Measurements from ENCODE around the gene VOPP1.

VOPP1 gene

DNA sequence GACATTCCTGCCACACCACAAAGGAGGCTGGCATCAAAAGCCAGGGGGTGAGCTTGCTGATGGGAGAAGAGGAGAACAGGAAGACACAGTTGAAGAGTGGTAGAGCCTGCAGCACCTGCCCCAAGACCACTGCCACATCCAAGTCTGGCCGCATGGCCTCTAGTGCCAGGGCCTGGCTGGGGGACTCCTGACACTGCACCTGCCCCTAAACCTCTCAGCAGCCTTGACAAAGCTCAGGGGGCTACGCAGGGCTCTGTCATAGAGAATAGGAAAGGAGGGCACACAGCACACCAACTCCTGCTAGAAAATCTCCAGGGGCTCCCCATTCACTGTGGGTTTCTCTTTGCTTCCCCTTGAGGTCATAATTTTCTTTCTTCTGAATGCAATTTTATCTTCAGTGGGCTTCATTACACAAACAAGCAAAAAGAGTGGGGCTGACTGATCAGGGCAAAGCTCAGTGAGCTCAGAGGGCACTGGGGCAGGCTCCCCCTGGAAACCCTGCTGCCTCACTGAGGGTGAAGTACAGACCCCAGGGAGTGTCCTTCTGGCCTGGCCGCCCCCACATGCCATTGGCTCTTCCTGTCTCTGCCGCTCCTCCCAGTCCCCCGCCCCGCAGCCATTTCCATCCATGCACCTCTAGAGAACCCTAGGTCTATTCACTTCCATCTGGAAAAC is 37.2 kb downstream of the VOPP1 start:
- Histone ChIP-seq H3K9me3 (ENCODE audit: control extremely low read depth in 1 of 5, control insufficient read depth in 4 of 5, insufficient read depth in 2 of 5, low read depth in 1 of 5, low read length in 4 of 5) (no peaks in the 10 kb centered on the region), H3K27me3 (replicated peaks in 2 of 5; ENCODE audit: control insufficient read depth in 4 of 5, insufficient read depth in 5 of 5, low read length in 4 of 5) (no peaks in the 10 kb centered on the region), H3K36me3 (ENCODE audit: control insufficient read depth in 4 of 4, insufficient read depth in 4 of 4, low read length in 3 of 4) (no peaks in the 10 kb centered on the region), H3K4me3 (ENCODE audit: control insufficient read depth in 1 of 7, extremely low read depth in 1 of 7, insufficient read depth in 4 of 7, low read depth in 2 of 7, low read length in 6 of 7) (no peak overlapping the region), H3K4me1 (ENCODE audit: control extremely low read depth in 1 of 4, control insufficient read depth in 4 of 4, insufficient read depth in 4 of 4, low read length in 3 of 4) (peaks cover 10 to 65% (median 53%) of the 10 kb centered on the region in 4 experiments), H3K27ac (ENCODE audit: insufficient read depth in 1 of 2, low read depth in 1 of 2, low read length in 2 of 2, poor library complexity in 1 of 2, severe bottlenecking in 2 of 2) (no peak overlapping the region)
- POLR2A ChIA-PET: interaction anchor here (0.6 to 1.5 kb wide), 3 partner anchors 9 to 237 kb away, joined by 3 to 4 read pairs (median 4); no protein-coding TSS in a partner anchor
- CTCF ChIA-PET: interaction anchor here (0.8 to 3.7 kb wide), 12 partner anchors 11 to 122 kb away, joined by 3 to 28 read pairs (median 4); partner anchors contain the start of gene VOPP1
- WGBS (ENCODE audit: insufficient coverage): 83% methylated on average over 1 of the region's 6 CpGs
- peak in 2 of 3 donors; percentile 55 to 59 for DNase-seq

DNA sequence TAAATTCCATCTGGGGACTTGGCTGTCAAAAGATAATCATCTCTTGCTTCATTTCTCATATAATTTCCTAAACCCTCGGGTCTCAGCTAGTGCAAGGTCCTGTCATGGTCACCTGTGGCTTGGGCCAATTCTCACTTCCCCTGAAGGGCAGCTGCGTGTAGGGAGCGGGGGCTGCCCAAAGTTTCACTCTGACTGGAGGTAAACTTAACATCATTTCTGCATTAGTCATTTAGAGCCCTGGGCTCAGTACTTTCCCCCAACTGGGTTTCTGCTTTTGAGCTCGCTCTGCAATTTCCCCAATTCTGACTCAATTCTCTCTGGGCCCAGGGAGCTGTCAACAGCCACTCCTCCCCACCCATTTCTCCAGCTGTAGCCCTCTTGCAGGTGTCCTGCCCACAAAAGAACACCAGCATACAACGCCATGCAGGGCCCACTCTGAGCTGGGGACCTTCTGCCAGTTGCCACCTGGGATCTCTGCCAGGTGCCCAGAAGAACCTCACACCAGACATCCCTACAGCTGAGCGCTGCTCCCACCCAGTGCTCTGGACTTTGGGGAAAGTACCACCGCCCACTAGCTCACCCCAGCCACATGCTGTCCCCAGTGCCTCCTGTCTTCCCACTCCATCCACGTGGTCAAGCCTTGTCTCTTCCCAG is 37.9 kb downstream of the VOPP1 start:
- 35% methylated on average over 6 of the region's 8 CpGs for WGBS (ENCODE audit: insufficient coverage)
- Histone ChIP-seq H3K36me3 (ENCODE audit: control insufficient read depth in 4 of 4, insufficient read depth in 4 of 4, low read length in 3 of 4) (no peaks in the 10 kb centered on the region), H3K9me3 (ENCODE audit: control extremely low read depth in 1 of 5, control insufficient read depth in 4 of 5, insufficient read depth in 2 of 5, low read depth in 1 of 5, low read length in 4 of 5) (no peaks in the 10 kb centered on the region), H3K27me3 (replicated peaks in 2 of 5; ENCODE audit: control insufficient read depth in 4 of 5, insufficient read depth in 5 of 5, low read length in 4 of 5) (no peaks in the 10 kb centered on the region), H3K27ac (ENCODE audit: insufficient read depth in 1 of 2, low read depth in 1 of 2, low read length in 2 of 2, poor library complexity in 1 of 2, severe bottlenecking in 2 of 2) (no peak overlapping the region), H3K4me3 (ENCODE audit: control insufficient read depth in 1 of 7, extremely low read depth in 1 of 7, insufficient read depth in 4 of 7, low read depth in 2 of 7, low read length in 6 of 7) (peak overlapping the region in 1 of 7 experiments; percentile 18), H3K4me1 (ENCODE audit: control extremely low read depth in 1 of 4, control insufficient read depth in 4 of 4, insufficient read depth in 4 of 4, low read length in 3 of 4) (peaks cover 10 to 65% (median 52%) of the 10 kb centered on the region in 4 experiments)
- DNase-seq: peak; percentile 59 to 95 (median 94)
- ChIA-PET POLR2A (interaction anchor here (0.6 to 1.8 kb wide), 5 partner anchors 9 to 236 kb away, joined by 3 to 9 read pairs (median 4); no protein-coding TSS in a partner anchor), CTCF (interaction anchor here (0.7 to 3.7 kb wide), 16 partner anchors 8 to 122 kb away, joined by 3 to 28 read pairs (median 4); partner anchors contain the start of gene VOPP1)

DNA sequence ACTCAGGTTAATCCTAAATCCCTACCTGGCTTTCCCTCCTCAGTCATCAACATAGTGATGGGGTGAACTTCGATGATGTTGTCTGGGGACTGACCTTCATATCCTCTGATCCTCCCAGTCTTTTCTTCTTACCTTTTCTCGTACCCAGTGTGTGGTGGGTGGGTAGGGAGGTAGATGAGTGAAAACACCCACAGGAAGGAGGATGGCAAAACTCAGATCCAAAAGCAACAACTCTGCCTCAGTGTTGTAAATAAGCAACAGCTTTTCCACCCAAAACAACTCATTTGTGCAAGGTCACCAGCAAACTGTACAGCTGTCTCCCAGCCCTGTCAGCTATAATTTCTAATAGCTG is 38.6 kb downstream of the VOPP1 start:
- POLR2A ChIA-PET: interaction anchor here (0.8 to 1.8 kb wide), 6 partner anchors 13 to 59 kb away, joined by 3 to 9 read pairs (median 4); no protein-coding TSS in a partner anchor
- Histone ChIP-seq H3K9me3 (ENCODE audit: control extremely low read depth in 1 of 5, control insufficient read depth in 4 of 5, insufficient read depth in 2 of 5, low read depth in 1 of 5, low read length in 4 of 5) (no peaks in the 10 kb centered on the region), H3K27me3 (replicated peaks in 2 of 5; ENCODE audit: control insufficient read depth in 4 of 5, insufficient read depth in 5 of 5, low read length in 4 of 5) (no peaks in the 10 kb centered on the region), H3K36me3 (ENCODE audit: control insufficient read depth in 4 of 4, insufficient read depth in 4 of 4, low read length in 3 of 4) (no peaks in the 10 kb centered on the region), H3K4me3 (ENCODE audit: control insufficient read depth in 1 of 7, extremely low read depth in 1 of 7, insufficient read depth in 4 of 7, low read depth in 2 of 7, low read length in 6 of 7) (peak overlapping the region in 1 of 7 experiments; percentile 29), H3K27ac (ENCODE audit: insufficient read depth in 1 of 2, low read depth in 1 of 2, low read length in 2 of 2, poor library complexity in 1 of 2, severe bottlenecking in 2 of 2) (peak overlapping the region in 1 of 2 experiments; percentile 70), H3K4me1 (ENCODE audit: control extremely low read depth in 1 of 4, control insufficient read depth in 4 of 4, insufficient read depth in 4 of 4, low read length in 3 of 4) (peaks cover 10 to 65% (median 52%) of the 10 kb centered on the region in 4 experiments)
- DNase-seq: no peak
- CTCF ChIA-PET: interaction anchor here (0.6 to 3.7 kb wide), 15 partner anchors 8 to 121 kb away, joined by 3 to 28 read pairs (median 4); partner anchors contain the start of gene VOPP1
- WGBS (ENCODE audit: insufficient coverage): no CpG with 5 or more reads among the region's 2 CpGs

DNA sequence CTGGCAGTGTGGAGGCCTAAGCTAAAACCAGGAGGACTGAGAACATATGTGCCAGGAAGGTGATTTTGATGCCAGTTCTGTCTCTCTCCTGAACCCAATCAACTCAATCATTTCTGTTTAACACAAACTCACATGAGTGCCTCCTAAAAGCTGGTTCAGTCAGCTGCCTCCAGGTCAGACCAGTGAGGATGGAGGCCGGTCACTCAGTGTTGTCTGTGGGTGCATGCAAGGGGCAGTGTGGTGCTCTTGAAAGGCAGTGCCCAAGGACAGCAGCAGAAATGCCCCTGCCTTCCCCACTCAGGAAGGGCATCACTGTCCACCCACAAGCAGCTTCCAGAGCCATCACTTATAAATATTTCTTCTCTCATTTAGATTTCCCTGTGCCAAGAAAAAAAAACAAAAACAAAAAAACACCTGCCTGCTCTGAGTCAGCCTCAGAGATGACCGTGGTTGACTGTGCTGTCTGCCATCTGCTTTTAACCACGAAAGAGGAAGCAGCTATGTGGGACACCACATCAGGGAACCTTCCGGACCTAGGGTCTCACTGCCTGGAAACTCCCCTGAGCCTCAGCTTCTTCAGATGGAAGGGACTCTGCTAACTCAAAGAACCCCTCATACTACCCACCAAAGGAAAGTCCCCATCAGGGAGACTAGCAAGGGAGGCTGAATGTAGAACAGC is 39.1 kb downstream of the VOPP1 start:
- Histone ChIP-seq H3K4me1 (ENCODE audit: control extremely low read depth in 1 of 4, control insufficient read depth in 4 of 4, insufficient read depth in 4 of 4, low read length in 3 of 4) (peaks cover 10 to 61% (median 52%) of the 10 kb centered on the region in 4 experiments), H3K27ac (ENCODE audit: insufficient read depth in 1 of 2, low read depth in 1 of 2, low read length in 2 of 2, poor library complexity in 1 of 2, severe bottlenecking in 2 of 2) (peak overlapping the region in 1 of 2 experiments; percentile 70), H3K27me3 (replicated peaks in 2 of 5; ENCODE audit: control insufficient read depth in 4 of 5, insufficient read depth in 5 of 5, low read length in 4 of 5) (no peaks in the 10 kb centered on the region), H3K36me3 (ENCODE audit: control insufficient read depth in 4 of 4, insufficient read depth in 4 of 4, low read length in 3 of 4) (no peaks in the 10 kb centered on the region), H3K4me3 (ENCODE audit: control insufficient read depth in 1 of 7, extremely low read depth in 1 of 7, insufficient read depth in 4 of 7, low read depth in 2 of 7, low read length in 6 of 7) (peak overlapping the region in 1 of 7 experiments; percentile 43), H3K9me3 (ENCODE audit: control extremely low read depth in 1 of 5, control insufficient read depth in 4 of 5, insufficient read depth in 2 of 5, low read depth in 1 of 5, low read length in 4 of 5) (no peaks in the 10 kb centered on the region)
- 25% methylated on average over 4 of the region's 4 CpGs for WGBS (ENCODE audit: insufficient coverage)
- ChIA-PET CTCF (interaction anchor here (0.6 to 3.7 kb wide), 11 partner anchors 9 to 252 kb away, joined by 3 to 28 read pairs (median 5); no protein-coding TSS in a partner anchor), POLR2A (interaction anchor here (1.0 to 1.8 kb wide), 5 partner anchors 9 to 60 kb away, joined by 3 to 9 read pairs (median 4); no protein-coding TSS in a partner anchor)
- DNase-seq: peak; percentile 92 to 99 (median 99)

DNA sequence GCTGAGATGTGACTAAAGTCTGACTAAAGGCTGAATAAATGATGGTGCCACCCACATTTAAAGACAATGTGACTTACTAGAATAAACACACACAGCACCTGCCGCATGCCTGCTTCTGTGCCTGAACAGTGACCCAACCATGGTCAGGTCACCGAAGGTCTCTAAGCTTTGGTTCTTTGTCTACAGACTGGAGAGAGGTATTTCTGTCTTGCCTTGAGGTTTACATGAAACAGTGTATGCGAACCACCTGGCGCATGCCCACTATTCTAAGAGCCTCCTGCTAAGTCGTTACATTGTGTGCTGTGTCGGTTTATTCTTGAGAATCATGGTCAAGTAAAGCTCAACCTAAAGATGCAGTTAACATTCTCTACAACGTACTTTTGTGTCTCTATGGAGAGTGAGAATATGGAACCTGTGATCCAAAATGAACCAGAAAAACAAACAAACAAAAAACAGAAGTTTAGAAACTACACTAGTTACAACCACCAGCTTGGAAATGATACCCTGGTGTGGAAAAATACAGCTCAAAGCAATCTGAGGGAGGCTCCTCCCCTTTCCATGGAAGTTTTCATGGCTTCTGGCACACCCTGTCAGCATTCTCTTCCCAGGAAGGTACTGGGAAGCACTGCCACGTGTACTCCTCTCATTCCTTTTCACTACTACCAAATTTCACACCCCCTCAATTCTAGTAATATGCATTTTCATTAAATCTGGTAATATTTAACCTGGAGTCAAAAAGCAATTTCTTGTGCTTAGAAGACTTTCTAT is 40.0 kb downstream of the VOPP1 start:
- no peaks in the 10 kb centered on the region for H3K9me3 ChIP-seq (ENCODE audit: control extremely low read depth in 1 of 5, control insufficient read depth in 4 of 5, insufficient read depth in 2 of 5, low read depth in 1 of 5, low read length in 4 of 5)
- no peaks in the 10 kb centered on the region for H3K27me3 ChIP-seq (replicated peaks in 2 of 5; ENCODE audit: control insufficient read depth in 4 of 5, insufficient read depth in 5 of 5, low read length in 4 of 5)
- no peak for DNase-seq
- ChIA-PET POLR2A (interaction anchor here (1.2 kb wide), 1 partner anchor 8 kb away, joined by 4 read pairs; no protein-coding TSS in a partner anchor), CTCF (interaction anchor here (0.9 to 3.7 kb wide), 8 partner anchors 8 to 251 kb away, joined by 3 to 28 read pairs (median 4); no protein-coding TSS in a partner anchor)
- WGBS (ENCODE audit: insufficient coverage): 94% methylated on average over 3 of the region's 8 CpGs
- no peak overlapping the region for H3K4me3 ChIP-seq (ENCODE audit: control insufficient read depth in 1 of 7, extremely low read depth in 1 of 7, insufficient read depth in 4 of 7, low read depth in 2 of 7, low read length in 6 of 7)
- H3K27ac ChIP-seq (ENCODE audit: insufficient read depth in 1 of 2, low read depth in 1 of 2, low read length in 2 of 2, poor library complexity in 1 of 2, severe bottlenecking in 2 of 2): no peak overlapping the region
- no peaks in the 10 kb centered on the region for H3K36me3 ChIP-seq (ENCODE audit: control insufficient read depth in 4 of 4, insufficient read depth in 4 of 4, low read length in 3 of 4)
- peaks cover 10 to 53% (median 45%) of the 10 kb centered on the region in 4 experiments for H3K4me1 ChIP-seq (ENCODE audit: control extremely low read depth in 1 of 4, control insufficient read depth in 4 of 4, insufficient read depth in 4 of 4, low read length in 3 of 4)

DNA sequence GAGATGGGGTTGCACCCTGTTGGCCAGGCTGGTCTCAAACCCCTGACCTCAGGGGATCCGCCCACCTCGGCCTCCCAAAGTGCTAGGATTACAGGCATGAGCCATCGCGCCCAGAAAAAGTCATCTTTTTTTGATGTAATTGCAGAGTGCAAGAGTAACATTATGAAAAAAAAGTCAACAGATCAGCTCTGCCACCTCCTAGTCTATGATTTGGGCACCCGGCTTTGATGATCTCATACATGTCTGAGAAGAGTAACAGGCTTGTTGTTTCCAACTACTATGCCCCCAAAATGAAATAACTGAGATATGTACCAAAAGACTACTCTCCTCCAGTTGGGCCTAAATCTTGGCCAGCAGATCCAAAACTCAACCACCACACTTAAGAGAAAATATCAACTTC is 40.8 kb downstream of the VOPP1 start:
- no peak for DNase-seq
- Histone ChIP-seq H3K4me3 (ENCODE audit: control insufficient read depth in 1 of 7, extremely low read depth in 1 of 7, insufficient read depth in 4 of 7, low read depth in 2 of 7, low read length in 6 of 7) (no peak overlapping the region), H3K27ac (ENCODE audit: insufficient read depth in 1 of 2, low read depth in 1 of 2, low read length in 2 of 2, poor library complexity in 1 of 2, severe bottlenecking in 2 of 2) (no peak overlapping the region), H3K9me3 (ENCODE audit: control extremely low read depth in 1 of 5, control insufficient read depth in 4 of 5, insufficient read depth in 2 of 5, low read depth in 1 of 5, low read length in 4 of 5) (no peaks in the 10 kb centered on the region), H3K27me3 (replicated peaks in 2 of 5; ENCODE audit: control insufficient read depth in 4 of 5, insufficient read depth in 5 of 5, low read length in 4 of 5) (no peaks in the 10 kb centered on the region), H3K36me3 (ENCODE audit: control insufficient read depth in 4 of 4, insufficient read depth in 4 of 4, low read length in 3 of 4) (no peaks in the 10 kb centered on the region), H3K4me1 (ENCODE audit: control extremely low read depth in 1 of 4, control insufficient read depth in 4 of 4, insufficient read depth in 4 of 4, low read length in 3 of 4) (peaks cover 10 to 48% (median 38%) of the 10 kb centered on the region in 4 experiments)
- ChIA-PET POLR2A (no interaction called here), CTCF (interaction anchor here (0.9 to 1.3 kb wide), 2 partner anchors 43 to 53 kb away, joined by 4 to 6 read pairs; no protein-coding TSS in a partner anchor)
- WGBS (ENCODE audit: insufficient coverage): 100% methylated on average over 5 of the region's 5 CpGs

Measured in common myeloid progenitor, CD34-positive (primary cell).